SKM-1 treated with dmso at 0.1 percent for 144 hours (cell line): ENCODE measurements around the gene EPS15.
"Not testable (repeated sequence)": the region's sequence is repeated elsewhere in the genome, so short reads cannot be mapped to it uniquely, and the experiment has no call there.

Experiments
- DNase-seq: peaks from one replicate; lab custom pipeline; 2025; ENCODE audit not compliant: unreplicated experiment; lab: John Stamatoyannopoulos, UW

The EPS15 gene

DNA sequence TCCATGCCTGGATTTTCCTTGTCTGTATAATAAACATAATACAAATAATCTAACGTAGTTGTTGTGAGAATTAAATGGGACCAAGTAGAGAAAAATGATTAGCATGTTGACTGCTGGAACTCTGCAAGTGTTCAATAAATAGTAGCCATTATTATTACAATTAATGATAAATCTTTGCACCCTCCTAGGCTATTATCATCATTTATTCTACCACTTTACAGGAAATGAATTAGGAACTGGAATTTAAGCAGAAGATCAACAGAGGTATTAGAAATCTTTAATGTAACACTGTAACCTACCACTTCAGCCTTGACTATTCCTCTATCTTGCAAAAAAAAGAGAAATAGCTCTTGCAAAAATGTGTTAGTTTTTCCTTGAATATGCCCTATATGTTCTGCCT is 126.8 kb downstream of the EPS15 start:
- DNase-seq: no peak

DNA sequence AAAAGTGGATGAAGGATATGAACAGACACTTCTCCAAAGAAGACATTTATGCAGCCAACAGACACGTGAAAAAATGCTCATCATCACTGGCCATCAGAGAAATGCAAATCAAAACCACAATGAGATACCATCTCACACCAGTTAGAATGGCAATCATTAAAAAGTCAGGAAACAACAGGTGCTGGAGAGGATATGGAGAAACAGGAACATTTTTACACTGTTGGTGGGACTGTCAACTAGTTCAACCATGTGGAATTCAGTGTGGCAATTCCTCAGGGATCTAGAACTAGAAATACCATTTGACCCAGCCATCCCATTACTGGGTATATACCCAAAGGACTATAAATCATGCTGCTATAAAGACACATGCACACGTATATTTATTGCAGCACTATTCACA is 128.4 kb downstream of the EPS15 start:
- not testable (repeated sequence) for DNase-seq

DNA sequence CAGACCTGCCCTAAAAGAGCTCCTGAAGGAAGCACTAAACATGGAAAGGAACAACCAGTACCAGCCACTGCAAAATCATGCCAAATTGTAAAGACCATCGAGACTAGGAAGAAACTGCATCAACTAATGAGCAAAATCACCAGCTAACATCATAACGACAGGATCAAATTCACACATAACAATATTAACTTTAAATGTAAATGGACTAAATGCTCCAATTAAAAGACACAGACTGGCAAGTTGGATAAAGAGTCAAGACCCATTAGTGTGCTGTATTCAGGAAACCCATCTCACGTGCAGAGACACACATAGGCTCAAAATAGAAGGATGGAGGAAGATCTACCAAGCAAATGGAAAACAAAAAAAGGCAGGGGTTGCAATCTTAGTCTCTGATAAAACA is 131.8 kb downstream of the EPS15 start:
- not testable (repeated sequence) for DNase-seq

DNA sequence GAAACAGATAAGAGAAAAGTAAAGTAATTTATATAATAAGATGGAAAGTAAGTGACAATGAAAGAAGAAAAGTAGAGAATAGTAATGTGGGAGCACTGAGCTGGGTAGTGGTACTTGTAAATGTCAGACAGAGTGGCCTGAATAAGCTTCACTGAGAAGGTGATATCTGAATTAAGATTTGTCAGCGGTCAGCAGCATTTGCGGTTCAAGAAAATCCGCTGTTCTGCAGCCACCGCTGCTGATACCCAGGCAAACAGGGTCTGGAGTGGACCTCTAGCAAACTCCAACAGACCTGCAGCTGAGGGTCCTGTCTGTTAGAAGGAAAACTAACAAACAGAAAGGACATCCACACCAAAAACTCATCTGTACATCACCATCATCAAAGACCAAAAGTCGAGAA is 132.8 kb downstream of the EPS15 start:
- not testable (repeated sequence) for DNase-seq

DNA sequence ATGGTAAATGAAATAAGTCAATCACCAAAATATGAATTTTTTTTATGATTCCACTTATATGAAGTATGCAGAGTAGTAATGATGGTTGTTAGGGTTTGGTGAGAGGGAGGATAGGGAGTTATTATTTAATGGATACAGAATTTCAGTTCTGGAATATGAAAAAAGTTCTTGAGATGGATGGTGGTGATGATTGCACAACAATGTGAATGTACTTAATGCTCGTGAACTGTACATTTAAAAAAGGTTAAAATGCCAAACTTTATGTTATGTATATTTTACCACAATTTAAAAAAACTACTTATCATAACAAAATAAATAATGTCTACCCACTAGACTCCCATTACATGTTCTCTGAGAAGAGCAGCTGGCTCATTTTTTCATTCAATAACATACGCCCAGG is 133.3 kb downstream of the EPS15 start:
- no peak for DNase-seq

DNA sequence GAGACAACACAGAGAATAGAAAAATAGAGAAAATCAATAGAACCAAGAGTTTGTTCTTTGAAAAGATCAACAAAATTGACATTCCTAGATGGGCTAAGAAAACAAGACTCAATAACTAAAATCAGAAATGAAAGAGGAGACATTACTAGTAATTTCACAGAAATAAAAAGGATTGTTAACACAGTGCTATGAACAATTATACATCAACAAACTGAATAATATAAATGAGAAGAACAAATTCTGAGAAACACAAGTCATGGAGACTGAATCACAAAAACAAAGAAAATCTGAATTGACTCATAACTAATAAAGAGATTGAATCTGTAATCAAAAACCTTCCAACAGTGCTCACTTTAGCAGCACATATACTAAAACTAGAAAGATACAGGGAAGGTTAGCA is 137.1 kb downstream of the EPS15 start:
- DNase-seq: no peak

DNA sequence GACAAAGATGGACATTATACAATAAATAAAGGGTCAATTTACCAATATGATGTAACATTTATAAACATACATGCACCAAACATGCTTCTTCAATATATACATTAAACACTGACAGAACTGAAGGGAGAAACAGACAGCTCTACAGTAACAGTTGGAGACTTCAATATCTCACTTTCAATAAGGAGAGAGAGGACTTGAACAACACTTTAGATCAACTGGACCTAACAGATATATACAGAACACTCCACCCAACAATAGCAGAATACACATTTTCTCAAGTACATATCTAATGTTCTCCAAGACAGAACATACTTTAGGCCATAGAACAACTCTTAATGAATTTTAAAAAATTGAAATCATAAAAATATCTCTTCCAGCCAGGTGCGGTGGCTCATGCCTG is 138.1 kb downstream of the EPS15 start:
- no peak for DNase-seq

DNA sequence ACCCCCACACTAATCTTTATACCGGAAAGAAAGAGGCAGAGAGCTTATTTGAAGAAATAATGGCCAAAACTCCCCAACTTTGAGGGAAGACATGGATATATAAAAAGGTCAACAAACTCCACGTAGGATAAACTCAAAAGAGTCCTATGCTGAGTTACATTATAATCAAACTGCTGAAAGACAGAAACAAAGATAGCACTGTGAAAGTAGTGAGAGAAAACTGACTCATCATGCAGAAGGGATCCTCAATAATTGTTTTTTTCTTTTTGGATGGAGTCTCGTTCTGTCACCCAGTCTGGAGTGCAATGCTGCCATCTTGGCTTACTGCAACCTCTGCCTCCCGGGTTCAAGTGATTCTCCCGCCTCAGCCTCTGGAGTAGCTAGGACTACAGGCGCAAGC is 140.2 kb downstream of the EPS15 start:
- no peak for DNase-seq

DNA sequence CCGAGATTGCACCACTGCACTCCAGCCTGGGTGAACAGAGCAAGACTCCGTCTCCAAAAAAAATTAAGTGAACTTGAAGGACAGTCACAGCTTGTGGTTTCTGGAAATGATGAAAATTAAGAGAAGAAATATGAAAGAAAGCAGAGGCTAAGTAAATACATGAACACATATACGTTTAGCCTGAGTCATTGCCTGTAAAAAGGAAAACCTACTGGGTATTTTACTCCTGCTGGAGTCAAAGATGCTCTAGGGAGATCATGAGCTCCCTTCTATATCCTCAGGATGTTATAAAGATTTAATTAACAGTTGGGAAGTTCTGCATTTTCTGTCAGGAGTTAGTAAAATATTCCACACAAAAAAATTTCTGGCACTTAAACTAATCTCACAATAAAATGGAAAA is 145.2 kb downstream of the EPS15 start:
- no peak for DNase-seq

DNA sequence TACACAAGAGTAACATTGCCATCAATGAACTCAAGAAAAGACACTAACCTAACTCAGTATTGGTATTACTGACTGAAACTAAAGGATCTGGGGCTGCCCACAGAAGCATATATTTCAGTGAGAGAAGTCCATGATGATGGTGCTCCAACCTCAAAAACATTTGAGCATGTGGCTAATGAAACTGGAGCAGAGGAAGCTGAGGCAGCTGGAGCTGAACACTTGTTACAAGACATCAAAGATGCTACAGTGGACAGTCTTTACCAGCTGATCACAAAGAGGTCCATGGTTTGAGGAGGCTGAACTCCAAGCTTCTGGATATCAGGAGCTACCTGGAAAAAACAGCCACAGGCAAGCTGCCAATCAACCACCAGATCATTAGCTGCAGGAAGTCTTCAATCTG is 146.5 kb downstream of the EPS15 start:
- DNase-seq: no peak

DNA sequence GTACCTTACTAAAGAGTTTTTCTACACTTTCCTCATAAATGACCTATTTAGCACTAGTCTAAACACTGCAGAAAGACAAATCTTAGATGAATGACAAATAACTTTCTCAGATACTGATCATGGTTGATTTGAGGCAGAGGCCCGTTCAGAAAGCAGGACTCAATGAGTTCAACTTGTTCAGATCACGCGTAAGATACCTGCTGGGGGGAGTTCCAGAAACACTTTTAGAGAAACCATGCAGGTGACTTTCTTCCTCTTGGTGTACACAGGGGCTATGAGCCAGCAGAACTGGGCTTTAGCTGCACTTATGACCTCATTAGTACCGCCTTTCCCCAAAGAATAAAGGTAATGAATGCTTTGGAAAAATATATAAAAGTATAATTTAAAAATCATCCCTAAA is 149.9 kb downstream of the EPS15 start:
- DNase-seq: no peak

DNA sequence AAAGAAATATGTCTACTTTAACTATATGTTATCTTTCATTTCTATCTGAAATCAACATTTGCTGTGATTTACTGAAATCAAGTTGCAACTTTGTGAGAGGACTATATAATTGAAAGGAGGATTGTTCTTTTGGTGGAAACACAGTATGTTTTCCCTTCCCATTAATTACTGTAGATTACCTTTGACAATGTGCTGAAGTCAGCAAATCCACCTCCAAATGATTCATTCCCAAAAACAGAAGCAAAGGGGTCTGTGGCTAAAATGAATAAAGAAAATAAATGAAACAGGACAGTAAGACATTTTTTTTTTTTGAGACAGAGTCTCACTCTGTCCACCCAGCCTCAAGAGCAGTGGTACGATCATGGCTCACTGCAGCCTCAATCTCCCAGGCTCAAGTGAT is 153.3 kb downstream of the EPS15 start:
- DNase-seq: no peak

DNA sequence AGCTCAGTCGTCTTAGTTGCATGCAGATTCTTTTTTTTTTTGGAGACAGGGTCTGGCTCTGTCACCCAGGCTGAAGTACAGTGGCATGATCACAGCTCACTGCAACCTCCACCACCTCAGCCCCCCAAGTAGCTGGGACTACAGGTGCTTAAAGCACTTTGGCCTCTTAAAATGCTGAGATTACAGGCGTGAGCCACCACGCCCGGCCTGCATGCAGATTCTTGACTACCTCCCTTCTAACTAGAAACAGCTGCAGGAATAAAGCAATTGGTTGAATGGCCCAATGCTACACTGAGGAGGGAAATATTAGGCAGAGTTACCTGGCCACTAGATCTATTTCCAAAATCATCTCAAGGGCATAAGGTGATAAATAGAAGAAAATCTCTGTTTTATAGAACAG is 159.2 kb downstream of the EPS15 start:
- no peak for DNase-seq

DNA sequence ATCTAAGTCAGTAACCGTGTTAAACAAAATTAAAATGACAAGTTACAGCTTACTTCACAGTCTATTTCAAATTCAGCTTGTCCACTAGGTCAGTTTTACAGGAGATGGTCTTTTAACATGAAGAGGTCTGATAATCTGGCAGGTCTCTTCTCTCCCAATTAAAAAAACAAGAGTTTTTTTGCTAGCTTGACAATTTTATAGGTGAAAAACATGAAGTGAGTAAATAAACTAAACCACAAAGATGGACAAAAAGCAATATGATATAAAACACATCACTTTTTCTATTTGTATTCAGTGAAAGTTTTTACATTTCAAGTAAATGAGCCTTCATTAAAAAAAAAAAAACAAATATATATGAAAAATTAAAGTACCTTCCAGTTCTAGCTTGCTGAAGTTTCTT is 163.7 kb downstream of the EPS15 start:
- no peak for DNase-seq

DNA sequence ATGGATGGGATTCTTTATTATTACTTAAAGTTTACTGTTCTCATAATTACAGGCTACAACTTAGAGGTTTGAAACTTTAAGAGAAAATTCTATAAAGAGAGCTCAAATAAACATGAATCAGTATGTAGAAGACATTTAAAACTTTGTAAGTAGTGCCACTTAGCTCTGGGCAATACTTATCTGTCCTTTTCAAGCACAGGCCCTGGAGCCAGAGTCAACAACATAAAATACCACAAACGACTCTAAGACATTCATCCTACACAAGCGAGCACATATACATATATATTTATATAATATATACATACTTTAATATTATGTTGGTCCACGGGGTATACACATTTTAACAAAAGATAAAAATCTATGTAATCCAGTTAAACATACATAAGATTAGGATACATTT is 164.7 kb downstream of the EPS15 start:
- DNase-seq: no peak

DNA sequence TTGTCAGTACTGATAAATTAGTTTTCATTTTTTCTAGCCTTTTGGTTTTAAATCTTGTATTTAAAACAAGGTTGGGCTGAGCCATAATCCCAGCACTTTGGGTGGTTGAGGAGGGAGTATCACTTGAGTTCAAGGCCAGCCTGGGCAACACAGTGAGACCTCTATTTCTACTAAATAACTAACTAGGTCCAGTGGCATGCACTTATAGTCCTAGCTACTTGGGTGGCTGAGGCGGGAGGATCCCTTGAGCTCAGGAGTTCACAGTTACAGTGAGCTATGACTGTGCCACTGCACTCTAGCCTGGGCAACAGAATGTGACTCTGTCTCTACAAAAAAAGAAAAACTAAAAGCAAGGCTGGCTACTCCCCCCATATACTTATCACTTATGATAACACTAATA is 167.2 kb downstream of the EPS15 start:
- DNase-seq: no peak

DNA sequence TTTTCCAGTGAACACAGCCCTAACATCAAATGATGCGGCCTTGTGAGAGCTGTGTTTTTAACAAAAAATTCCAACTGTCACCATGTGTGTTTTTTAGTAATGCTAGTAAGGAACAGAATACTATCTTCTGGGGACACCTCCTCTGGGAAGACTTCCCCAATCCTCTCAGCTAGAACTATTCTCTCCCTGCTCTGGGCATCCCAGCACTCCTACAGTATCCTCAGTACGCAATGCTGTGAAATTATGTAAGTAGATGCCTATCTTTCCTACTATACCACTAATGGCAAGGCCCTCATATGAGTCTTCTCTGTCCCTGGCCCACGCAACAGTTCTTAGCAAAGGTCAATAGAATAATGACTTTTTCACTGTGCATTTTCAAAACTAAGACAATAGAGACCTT is 169.2 kb downstream of the EPS15 start:
- no peak for DNase-seq

DNA sequence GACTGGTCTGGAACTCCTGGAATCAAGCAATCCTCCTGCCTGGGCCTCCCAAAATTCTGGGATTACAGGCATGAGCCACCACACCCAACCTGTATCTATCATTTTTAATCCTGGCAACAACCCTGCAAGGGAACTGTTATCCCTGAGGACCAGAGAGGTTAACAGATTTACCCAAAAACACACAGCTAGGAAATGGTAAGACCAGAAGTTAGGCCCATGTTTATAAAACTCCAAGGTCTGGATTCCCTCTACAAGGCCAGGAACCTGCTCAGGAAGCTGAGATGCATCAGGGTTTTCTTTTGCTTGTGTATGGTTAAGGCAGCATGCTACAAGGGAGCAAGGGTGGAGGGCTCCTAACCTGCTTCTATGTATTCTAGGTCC is 170.9 kb downstream of the EPS15 start:
- DNase-seq: no peak

DNA sequence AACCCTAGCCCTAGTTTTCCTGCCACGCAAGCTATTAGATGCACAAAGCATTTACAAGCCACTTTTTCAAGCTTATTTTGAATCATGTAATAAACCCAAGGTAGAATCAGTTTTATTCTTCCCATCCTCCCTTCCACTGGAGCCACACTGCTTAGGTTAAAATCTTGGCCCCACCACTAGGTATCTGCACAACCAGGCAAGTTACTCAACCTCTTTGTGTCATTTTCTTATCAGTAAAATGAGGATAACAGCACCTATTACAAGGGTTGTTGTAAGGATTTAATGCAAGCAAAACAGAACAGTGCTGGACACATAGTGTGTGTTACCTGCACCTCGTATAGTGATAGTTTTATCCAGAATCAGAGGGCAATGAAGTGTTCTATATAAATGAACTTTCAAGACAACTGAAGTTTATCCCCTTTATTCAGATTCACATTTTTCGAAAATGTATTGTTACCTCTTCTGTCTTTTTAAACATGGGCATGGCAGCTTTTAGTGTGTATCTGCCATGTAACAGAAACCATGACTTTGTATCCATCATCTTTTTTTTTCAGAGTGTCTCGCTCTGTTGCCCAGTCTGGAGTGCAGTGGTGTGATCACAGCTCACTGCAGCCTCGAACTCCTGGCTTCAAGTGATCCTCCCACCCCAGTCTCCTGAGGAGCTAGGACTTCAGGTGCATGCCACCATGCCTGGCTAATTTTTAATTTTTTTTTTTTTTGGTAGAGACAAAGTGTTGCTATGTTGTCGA is 171.5 kb downstream of the EPS15 start:
- no peak for DNase-seq

DNA sequence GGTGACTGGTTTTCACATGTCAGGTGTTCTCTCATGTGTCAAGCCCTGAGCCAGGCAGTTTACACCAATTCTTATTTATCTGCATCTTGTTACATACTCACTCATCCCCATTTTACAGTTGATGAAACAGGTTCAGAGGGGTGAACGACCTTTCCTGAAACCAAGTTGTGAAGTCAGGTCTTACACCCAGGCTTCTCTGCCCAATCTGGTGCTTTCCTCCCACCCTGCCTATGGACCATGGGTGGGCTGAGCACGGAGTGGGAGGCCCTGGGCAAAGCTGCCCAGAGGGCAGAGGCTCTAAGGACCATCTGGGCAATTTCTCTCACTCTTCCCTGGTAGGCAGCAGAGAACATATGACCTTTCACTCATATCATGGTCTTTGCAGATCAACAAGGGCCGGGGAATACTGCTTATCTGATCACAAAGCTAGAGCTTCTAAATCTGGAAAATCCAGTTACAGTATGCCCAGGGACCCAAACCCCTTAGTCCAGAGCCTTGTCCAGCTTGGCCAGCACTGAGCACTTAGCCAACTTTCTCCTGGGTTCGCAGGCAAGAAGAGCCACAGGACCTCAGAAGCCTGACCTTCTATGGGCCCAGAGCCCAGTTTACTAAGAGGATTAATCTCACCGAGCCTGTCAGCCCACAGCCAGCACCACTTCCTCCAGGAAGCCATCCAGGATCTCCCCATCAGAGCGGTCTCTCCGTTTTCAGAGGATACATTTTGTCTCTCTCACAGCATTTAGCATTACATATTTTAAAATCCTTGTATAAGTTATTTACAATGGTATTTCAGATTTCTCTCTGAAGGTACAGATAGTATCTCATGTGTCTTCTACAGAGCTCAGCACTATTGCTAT is 172.8 kb downstream of the EPS15 start:
- no peak for DNase-seq

DNA sequence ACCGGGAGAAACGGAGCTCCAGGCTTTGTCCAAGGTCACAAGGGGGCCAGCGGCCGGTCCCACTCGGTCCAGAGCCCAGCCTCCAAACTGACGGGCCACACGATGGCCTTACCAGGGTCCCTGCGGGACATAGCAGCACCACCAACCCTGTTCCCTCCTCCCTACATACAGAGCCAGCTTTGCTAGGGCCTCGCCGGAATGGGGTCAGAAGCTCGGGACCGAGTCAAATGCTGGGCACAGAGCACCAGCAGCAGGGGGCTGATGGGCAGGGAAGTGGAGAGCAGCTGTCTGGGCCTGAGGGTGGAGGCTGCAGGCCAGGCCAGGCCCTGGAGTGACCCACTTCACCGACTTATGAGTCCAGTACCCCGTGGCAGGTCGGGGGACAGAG is 173.8 kb downstream of the EPS15 start:
- no peak for DNase-seq

DNA sequence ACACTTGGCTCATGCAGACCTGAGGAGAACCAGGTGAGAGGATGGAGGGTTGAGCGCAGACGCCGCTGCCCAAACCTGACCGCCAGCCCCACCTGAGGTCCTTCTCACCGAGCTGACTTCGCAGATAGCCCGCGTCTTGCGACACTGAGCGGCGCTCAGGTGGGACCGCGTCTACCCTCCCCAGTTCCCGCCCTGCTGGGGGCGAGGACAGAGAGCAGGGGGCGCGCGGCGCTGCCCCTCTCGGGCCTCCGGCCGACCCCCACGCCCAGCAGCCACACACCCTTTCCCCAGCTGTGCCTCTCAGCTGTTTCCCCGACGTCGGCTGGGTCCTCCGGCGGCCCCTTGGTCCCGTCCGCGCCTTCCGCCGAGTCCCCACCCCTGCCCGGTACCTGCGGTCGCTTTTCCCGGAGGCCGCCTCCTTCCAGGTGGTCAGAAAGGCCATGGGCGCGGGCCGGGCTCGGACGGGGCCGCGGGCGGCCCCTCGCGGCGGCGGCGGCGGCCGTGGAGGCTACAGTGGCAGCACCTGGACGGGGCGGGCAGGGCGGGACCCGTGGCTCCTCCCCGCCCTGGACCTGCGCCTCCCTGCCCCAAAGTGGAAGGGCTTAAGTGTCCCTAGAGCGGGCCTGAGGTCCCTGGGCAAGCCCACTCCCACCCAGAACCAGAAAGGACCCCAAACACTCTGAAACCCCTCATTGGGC is 174.3 kb downstream of the EPS15 start:
- DNase-seq: no peak
